BJ (cell line): ENCODE data around the gene C12orf75. TPM values are rescaled to one million over a fixed set of nuclear protein-coding genes. Genes with fewer than 3 reads are reported as not detected.

ENCODE experiments used
- polyA plus RNA-seq: library from polyadenylated mRNA; depleted of rRNA; stranded (reverse); fragments of >200 nt; gene quantifications from 2 replicates; pipeline ENCODE4 v1.2.3, GENCODE V29; 2011; rRNA removed

Gene C12orf75
- polyA plus RNA-seq, 1 experiment: 365 TPM

Other genes with a start within 250 kb of the C12orf75 start
- gene ALDH1L2, start 246.2 kb upstream of the C12orf75 start, polyA plus RNA-seq: 76.1 and 129 TPM in 2 replicates
- 17.7 and 36.4 TPM in 2 replicates for gene WASHC4, start 223.0 kb upstream of the C12orf75 start, polyA plus RNA-seq
- gene APPL2, start 94.5 kb upstream of the C12orf75 start, polyA plus RNA-seq: 58.4 and 59.4 TPM in 2 replicates